ENCODE measurements around the gene PLXDC1.

DNA sequence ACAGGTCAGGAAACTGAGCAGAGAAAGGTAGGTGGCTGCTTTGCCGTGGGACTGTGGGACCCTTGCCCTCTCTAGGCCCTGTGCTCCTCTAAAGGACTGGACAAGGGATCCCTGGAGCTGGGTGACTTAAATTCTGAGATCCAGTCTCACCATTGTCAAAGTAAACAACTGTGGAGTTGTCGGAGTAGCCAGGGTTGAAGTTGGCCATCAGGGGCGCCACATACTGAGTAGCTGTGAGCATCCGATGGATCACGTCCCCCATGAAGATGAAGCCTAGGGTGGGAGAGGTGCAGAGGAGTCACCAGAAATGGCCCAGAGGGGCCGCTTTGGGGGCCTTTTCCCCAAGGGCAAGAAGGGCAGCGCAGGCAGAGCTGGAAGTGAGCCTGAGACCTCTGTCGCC is 43.5 kb downstream of the PLXDC1 start:
- TF ChIP-seq, protein P1, sequence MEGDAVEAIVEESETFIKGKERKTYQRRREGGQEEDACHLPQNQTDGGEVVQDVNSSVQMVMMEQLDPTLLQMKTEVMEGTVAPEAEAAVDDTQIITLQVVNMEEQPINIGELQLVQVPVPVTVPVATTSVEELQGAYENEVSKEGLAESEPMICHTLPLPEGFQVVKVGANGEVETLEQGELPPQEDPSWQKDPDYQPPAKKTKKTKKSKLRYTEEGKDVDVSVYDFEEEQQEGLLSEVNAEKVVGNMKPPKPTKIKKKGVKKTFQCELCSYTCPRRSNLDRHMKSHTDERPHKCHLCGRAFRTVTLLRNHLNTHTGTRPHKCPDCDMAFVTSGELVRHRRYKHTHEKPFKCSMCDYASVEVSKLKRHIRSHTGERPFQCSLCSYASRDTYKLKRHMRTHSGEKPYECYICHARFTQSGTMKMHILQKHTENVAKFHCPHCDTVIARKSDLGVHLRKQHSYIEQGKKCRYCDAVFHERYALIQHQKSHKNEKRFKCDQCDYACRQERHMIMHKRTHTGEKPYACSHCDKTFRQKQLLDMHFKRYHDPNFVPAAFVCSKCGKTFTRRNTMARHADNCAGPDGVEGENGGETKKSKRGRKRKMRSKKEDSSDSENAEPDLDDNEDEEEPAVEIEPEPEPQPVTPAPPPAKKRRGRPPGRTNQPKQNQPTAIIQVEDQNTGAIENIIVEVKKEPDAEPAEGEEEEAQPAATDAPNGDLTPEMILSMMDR (IDR thresholded peaks at IDR 0.05 in 4 of 5, conservative IDR thresholded peaks at IDR 0.05 in 1 of 5) = no peak
- TF ChIP-seq POLR2A (IDR thresholded peaks at IDR 0.05) = no peak

All from gastrocnemius medialis (tissue), 4 donors.